HG03432 (cell line): ENCODE data around the gene AGO1.
"Not testable (repeated sequence)": the region's sequence is repeated elsewhere in the genome, so short reads cannot be mapped to it uniquely, and the experiment has no call there.

Source experiments
- ATAC-seq: cut with Tn5 transposase; IDR thresholded peaks from one replicate; pipeline ENCODE4 v1.9.1; 2021; ENCODE audit warnings: mild to moderate bottlenecking, moderate library complexity; ENCODE audit not compliant: unreplicated experiment

The AGO1 gene

GRCh38 chr1:35968396-35968795, 85.4 kb downstream of the AGO1 start:
- ATAC-seq: no peak

GRCh38 chr1:35971601-35972000, 88.6 kb downstream of the AGO1 start:
- no peak for ATAC-seq

GRCh38 chr1:35972631-35973030, 89.6 kb downstream of the AGO1 start:
- not testable (repeated sequence) for ATAC-seq

GRCh38 chr1:35980090-35980489, 97.1 kb downstream of the AGO1 start:
- no peak for ATAC-seq
